COLO668 (cell line): Measurements from ENCODE around the gene RNF114.
A peak's percentile ranks its signal among the peaks of the same experiment; 100 is the strongest.
"Not testable (repeated sequence)": the region's sequence is repeated elsewhere in the genome, so short reads cannot be mapped to it uniquely, and the experiment has no call there.

ENCODE experiments used
- DNase-seq: peaks from one replicate; lab custom pipeline; 2025; ENCODE audit not compliant: unreplicated experiment; lab: John Stamatoyannopoulos, UW

RNF114 gene

DNA sequence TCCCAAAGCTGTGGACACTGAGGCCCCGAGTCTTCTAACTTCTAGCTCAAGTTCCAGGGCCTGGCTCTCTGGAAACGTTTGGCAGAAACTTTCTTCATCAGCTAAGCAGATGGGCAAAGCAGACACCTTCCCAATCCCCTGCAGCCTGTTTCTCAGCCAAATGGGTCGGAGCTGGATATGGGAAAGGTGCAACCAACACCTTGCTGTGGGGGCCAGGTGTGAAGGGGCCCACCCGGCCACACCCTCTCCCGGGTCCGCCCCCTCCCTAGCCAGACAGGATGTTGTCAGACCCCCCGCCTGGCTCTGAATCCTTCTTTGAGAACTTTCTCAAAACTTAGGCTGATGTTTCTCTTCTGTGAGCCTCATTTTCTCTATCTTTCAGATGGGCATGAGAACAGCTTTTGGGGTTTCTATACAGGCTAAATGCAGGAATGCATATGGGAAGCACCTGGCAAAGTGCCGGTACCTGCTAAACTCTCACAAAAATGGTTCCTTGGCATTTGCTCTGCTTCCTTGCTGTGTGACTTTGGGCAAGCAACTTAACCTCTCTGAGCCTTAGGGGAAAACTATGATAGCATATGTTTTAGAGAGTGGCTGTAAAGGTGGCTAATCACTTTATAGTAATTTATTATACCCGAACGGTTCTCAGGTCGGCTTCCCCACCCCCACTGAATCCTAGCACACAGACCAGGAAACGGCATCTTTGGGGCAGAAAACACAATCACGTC lies 48.4 kb downstream of the RNF114 start:
- no peak for DNase-seq

DNA sequence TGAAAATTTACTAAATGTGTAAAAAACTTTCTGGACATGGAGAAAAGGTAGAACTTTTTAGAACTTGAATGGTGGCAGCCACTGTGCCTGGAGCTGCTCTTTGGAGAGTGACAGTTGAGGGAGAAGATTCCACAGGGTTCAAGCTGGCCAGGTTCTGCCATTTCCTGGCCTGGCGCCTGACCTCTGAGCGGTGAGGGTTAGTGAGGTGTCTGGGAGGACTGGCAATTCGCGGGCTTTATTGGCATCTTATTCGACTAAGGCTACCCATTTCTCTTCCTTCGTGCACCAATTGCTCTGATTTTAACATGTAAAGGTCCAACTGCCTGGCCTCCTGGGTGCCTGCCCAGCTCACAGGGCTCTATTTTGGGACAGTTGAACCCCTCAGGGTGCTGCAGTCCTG lies 49.0 kb downstream of the RNF114 start:
- peak; percentile 21 for DNase-seq

DNA sequence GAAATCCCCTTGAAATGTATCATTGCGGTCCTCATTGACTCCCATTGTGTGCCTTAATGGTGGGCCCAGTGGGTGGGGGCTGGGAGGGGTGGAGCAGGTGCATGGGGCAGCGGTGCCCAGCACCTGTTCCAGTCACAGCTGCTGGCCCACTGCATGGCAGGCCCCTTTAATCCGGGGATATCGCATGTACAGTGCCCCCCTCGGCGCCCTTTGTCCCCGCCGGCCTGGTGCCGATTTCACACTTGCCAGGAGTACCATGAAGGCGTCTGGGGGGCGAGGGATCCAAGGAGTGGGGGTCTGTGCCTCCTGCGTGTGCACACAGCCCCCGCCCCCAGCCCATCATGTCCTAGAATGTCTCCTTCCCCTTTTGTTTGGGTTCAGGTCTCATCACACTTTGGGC lies 49.4 kb downstream of the RNF114 start:
- DNase-seq: peak; percentile 28

DNA sequence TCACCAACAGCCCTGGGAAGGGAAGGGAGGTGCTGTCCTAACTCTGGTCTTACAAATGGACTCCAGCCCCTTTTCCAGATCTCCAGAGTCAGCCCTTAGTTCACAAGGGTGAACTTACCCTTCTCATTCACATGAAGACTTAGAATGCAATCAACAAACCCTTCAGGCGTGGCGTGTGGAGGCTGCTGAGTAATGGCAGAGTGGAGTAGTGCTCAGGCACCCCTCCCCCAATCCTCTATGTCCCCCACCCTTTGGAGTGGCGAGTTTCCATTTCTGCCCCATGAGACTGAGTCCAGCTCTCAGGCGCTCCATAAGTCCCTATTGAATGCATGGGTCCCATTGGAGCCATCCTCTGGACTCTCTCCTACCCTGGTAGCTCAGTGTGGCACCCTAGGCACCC lies 49.9 kb downstream of the RNF114 start:
- no peak for DNase-seq

DNA sequence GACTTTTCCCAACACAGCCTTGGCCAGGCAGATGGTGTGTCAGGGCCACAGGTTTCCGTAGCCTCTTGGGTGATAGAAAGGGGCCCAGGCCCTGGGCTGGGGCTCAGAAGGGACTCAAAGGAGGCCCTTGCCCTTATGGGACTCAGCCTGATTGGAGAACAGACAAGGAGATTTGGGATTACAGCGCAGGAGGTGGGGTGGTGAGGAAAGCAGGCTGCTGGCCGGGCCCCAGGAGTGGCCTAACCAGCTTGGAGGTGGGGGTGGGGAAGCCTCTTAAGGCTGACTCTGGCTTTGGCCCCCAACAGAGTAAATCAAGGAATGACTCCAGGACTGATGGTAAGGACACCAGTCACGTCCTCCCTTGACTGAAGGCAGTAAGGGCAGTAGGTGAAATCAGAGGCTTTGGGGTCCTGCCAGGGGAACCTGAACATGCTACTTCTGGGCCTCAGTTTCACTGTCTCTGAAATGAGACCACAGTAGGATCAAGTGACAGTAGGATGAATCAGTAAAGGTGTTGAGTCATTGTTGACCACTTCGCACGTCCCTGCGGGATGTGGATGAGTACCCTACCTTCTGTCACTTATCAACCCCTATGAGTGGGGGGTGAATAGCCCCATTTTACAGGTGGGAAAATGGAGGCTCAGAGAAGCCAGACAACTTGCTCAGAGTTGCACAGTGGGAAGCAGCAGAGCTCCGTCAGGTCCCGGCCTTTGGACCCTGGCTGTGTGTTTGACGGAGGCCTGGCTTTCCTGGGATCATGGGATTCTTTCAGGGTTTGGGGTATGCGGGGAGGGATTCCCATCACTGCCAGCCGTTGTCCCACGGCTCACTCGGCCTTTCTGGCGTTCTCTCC lies 51.0 kb downstream of the RNF114 start:
- DNase-seq: no peak

DNA sequence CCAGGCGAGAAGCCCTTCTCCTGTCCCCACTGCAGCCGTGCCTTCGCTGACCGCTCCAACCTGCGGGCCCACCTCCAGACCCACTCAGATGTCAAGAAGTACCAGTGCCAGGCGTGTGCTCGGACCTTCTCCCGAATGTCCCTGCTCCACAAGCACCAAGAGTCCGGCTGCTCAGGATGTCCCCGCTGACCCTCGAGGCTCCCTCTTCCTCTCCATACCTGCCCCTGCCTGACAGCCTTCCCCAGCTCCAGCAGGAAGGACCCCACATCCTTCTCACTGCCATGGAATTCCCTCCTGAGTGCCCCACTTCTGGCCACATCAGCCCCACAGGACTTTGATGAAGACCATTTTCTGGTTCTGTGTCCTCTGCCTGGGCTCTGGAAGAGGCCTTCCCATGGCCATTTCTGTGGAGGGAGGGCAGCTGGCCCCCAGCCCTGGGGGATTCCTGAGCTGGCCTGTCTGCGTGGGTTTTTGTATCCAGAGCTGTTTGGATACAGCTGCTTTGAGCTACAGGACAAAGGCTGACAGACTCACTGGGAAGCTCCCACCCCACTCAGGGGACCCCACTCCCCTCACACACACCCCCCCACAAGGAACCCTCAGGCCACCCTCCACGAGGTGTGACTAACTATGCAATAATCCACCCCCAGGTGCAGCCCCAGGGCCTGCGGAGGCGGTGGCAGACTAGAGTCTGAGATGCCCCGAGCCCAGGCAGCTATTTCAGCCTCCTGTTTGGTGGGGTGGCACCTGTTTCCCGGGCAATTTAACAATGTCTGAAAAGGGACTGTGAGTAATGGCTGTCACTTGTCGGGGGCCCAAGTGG lies 51.9 kb downstream of the RNF114 start:
- DNase-seq: no peak

DNA sequence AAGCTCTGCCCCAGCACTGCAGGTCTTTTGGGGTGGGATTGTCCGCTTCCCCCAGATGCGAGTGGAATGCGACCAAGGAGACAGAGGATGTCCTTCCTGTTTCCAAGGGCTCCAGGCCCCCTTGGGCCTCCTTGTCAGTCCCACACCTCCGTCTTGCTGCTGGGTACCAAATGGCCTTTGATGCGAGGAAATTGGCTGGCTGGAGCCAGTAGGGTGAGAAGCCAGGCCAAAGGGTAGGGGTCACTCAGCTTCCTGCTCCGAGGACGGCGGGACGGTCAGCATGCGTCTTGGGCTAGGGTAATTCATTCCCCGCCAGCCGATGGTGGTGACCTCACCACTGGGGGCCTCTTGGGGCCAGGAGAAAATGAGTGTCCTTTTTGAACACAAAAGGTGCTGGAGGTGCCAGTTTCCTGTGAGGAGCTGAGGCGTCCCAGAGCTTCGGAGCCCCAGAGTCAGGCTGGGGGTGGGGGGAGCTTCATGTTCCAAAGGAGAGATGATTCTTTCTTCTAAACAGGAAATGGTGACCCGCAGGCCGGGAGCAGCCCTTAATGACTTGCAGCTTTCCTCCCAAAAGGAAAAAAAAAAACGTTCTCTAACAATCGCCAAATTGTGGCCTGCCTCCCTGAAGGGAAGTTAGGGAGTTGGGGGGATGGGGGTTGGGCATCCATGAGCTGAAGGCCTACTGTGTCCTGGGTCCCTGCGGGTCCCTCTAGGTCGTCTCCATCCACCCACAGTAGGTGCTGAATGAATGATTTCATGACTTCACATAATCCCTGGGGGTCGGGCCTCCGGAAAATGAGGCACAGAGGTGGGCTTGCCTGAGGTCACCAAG lies 53.3 kb downstream of the RNF114 start:
- DNase-seq: no peak

DNA sequence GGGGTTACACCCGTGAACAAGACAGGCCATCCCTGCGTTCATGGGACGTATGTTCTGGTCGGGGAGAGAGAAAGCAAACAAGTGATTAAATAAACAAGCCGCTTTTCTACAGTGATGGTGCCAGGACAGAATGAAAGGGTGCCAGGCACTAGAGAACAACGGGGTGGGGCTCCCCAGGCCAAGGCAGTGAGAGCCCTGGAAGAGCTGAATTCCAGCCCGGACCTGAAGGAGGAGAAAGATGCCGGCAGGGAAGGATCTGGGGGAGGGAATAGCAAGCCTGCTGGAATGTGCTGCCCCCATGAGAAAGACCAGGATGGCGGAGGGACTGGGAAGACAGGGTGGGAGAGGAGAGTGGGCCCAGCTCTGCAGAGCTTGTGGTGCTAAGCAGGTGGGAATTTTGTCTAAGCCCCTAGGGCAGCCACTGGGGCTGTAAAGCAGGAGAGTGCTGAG lies 54.1 kb downstream of the RNF114 start:
- DNase-seq: peak; percentile 23

DNA sequence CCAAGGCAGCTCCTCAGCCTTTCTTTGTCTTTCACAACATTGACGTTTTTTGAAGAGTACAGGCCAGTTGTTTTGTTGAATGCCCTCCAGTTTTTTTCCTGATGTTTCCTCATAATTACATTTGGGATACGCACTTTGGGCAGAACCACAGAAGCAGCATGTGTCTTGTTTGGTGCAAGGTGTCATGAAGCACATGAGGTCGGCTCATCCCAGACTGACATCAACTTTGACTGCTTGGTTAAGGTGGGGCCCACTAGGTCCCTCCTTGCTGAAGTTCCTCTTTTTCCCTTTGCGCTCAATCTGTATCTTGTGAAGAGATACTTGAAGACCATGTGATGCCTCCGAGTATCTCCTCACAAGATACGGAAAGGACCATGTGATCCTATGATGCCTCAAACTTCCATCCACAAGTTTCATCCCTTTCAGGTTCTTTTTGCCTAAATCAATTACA lies 57.1 kb downstream of the RNF114 start:
- DNase-seq: no peak

DNA sequence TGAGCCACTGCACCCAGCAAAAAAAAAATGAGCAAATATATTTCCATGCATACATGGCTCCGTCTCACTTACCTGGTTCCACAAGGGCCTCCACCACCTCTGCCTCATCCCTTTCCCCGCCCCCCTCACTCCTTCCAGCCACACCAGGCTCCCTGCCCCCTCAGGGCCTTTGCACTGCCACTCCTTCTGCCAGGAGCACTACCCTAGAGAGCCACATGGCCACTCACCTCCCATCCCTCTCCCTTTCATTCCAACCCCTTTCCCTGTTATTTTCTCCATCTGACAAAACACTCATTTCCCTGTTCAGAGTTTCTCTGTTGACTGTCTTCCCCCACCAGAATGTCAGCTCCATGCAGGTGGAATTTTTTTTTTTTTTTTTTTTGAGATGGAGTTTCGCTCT lies 59.4 kb downstream of the RNF114 start:
- DNase-seq: no peak

DNA sequence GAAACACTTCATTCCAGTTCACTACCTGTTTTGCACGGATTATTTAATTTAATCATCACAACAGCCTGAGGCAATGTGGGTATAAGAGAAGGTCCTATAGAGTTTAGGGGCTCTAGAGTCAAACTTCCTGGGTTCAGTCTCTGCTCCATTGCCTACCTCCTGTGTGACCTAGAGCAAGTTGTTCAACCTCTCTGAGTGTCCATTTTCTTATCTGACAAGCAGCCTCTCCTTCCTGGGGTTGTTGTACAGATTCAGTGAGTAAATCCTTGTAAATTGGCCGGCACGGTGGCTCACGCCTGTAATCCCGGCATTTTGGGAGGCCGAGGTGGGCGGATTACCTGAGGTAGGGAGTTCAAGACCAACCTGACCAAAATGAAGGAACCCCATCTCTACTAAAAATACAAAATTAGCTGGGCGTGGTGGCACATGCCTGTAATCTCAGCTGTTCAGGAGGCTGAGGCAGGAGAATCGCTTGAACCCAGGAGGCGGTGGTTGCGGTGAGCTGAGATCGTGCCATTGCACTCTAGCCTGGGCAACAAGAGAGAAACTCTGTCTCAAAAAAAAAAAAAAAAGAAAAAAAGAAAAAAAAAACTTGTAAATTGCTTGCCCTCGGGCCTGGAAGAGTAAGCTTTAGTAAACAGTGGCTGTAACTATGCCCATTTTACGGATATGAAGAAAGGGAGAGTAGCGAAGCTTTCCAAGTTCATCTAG lies 62.4 kb downstream of the RNF114 start:
- not testable (repeated sequence) for DNase-seq

DNA sequence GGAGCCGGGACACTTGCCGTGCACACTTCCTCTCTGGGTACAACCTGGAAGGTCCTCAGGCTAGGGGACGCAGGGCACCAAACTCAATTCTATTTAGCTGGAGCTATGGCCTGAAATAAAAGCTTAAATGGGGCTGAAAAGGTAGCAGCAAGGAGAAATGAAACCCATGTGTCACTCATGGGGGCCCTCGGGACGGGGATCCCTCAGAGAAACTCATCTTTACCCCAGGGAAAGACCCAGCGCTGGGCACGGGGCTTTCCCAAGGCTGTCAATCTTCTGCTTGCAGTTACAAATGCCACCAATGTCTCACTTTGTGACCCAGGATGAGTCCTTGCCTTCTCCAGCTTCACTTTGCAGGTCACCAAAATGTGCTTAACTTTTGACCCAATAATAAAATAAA lies 63.1 kb downstream of the RNF114 start:
- DNase-seq: no peak

DNA sequence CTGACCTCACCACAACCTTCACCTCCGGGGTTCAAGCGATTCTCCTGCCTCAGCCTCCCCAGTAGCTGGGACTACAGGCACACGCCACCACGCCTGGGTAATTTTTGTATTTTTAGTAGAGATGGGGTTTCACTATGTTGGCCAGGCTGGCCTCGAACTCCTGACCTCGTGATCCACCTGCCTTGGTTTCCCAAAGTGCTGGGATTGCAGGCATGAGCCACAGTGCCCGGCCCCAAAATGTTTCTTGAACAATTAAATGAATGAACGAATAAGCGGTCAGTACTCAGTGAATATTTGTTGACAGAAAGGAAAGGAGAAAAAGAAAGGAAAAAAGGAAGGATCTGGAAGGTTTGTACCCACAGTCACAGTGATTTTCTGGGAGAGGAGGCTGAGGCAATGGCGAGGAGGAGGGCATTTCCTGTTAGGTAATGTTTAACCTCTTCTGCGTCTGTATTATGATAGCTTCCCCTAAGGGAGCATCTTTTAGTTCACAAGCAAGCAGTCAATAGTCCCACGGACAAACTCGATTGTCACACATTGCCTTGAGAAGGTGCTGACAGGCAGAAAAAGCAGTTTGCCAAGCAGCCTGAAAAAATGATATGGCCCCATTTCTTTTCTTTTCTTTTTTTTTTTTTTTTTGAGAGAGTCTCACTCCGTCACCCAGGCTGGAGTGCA lies 64.5 kb downstream of the RNF114 start:
- not testable (repeated sequence) for DNase-seq

DNA sequence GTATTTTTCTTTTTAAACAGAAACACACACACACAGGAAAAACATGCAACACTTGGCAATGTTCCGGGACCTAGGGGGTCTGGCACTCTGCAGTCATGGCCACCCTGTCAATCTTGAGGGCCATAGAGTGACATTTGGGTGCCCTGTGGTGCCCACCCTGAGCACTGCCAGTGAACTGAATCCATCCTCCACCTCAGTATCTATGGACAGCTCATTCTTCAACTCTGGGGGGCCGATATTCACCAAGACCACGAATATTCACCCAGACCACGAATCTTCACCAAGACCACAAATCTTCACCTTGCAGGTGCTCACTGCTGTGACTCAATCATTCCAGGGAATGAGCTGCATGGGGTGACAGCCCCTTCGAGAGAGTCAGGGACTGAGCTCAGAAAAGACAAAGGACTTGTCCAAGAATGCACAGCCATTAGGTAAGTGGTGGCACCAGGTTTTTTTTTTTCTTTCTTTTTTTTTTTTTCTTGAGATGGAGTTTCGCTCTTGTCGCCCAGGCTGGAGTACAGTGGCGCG lies 65.7 kb downstream of the RNF114 start:
- DNase-seq: no peak

DNA sequence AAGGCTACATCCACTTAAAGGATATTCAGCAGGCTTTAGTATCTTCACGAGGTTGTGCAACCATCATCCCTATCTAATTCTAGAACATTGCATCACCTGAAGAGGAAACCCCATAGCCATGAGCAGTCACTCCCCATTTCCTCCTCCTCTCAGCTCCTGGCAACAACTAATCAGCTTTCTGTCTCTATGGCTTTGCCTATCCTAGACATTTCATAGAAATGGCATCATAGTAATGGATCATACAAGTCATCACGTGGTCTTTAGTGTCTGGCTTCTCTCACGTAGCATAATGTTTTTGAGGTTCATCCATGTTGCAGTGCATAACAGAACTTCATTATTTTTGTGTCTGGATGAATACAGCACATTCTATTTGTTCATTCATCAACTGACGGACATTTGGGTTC lies 67.1 kb downstream of the RNF114 start:
- no peak for DNase-seq
